Neural progenitor cell (in vitro differentiated cells): ENCODE results near the gene FRY. TPM values are rescaled to one million over a fixed set of nuclear protein-coding genes. Genes with fewer than 3 reads are reported as not detected.

Experiments used
- DNase-seq: peaks from one replicate; pipeline ENCODE4 v3.0.0-alpha.2; 2016; ENCODE audit warnings: low spot score
- H2AFZ ChIP-seq: fragments of 200-600 bp; sonication (generic); replicated peaks from 2 replicates; pipeline ENCODE4 v1.6.1; 2016; ENCODE audit warnings: antibody characterized with exemption
- H3F3A ChIP-seq: fragments of 200-600 bp; sonication (generic); 2 replicates; pipeline ENCODE4 v1.6.1; 2016; ENCODE audit warnings: antibody characterized with exemption, low read depth
- H3K27ac ChIP-seq: fragments of 200-600 bp; sonication (generic); 2 replicates; pipeline ENCODE4 v1.5.1; 2016; ENCODE audit warnings: mild to moderate bottlenecking
- H3K27me3 ChIP-seq: fragments of 200-600 bp; sonication (generic); 2 replicates; pipeline ENCODE4 v1.6.1; 2016; ENCODE audit warnings: mild to moderate bottlenecking, moderate library complexity
- H3K36me3 ChIP-seq: fragments of 200-600 bp; sonication (generic); 2 replicates; pipeline ENCODE4 v1.5.1; 2016
- H3K4me1 ChIP-seq: fragments of 200-600 bp; sonication (generic); 2 replicates; pipeline ENCODE4 v1.6.1; 2016; ENCODE audit warnings: mixed run types
- H3K4me2 ChIP-seq: fragments of 200-600 bp; sonication (generic); 2 replicates; pipeline ENCODE4 v1.6.1; 2016
- H3K4me3 ChIP-seq: fragments of 200-600 bp; sonication (generic); 2 replicates; pipeline ENCODE4 v1.5.1; 2016
- H3K79me2 ChIP-seq: fragments of 200-600 bp; sonication (generic); 2 replicates; pipeline ENCODE4 v1.6.1; 2016; ENCODE audit warnings: low read depth
- H3K9ac ChIP-seq: fragments of 200-600 bp; sonication (generic); 2 replicates; pipeline ENCODE4 v1.6.1; 2016
- H3K9me3 ChIP-seq: fragments of 200-600 bp; sonication (generic); 2 replicates; pipeline ENCODE4 v1.5.1; 2016; ENCODE audit warnings: low read depth
- H4K20me1 ChIP-seq: fragments of 200-600 bp; sonication (generic); 2 replicates; pipeline ENCODE4 v1.6.1; 2016; ENCODE audit warnings: low read depth
- H3K27ac Mint-ChIP-seq: 3 replicates; pipeline ENCODE4 v1.8.0; 2021; ENCODE audit warnings: mixed read lengths
- H3K27me3 Mint-ChIP-seq: 2 replicates; pipeline ENCODE4 v1.8.0; 2022; ENCODE audit warnings: low read depth, mild to moderate bottlenecking, inconsistent platforms, moderate library complexity, mixed read lengths; ENCODE audit not compliant: insufficient read depth
- H3K36me3 Mint-ChIP-seq: 3 replicates; pipeline ENCODE4 v1.8.0; 2021; ENCODE audit warnings: mixed read lengths
- H3K4me1 Mint-ChIP-seq: 3 replicates; pipeline ENCODE4 v1.8.0; 2021; ENCODE audit warnings: mixed read lengths
- H3K4me3 Mint-ChIP-seq: 3 replicates; pipeline ENCODE4 v1.8.0; 2021; ENCODE audit warnings: mild to moderate bottlenecking, moderate library complexity, mixed read lengths
- H3K9me3 Mint-ChIP-seq: 3 replicates; pipeline ENCODE4 v1.8.0; 2020; ENCODE audit warnings: mixed read lengths
- CTCF ChIP-seq: fragments of 200-600 bp; sonication (generic); IDR thresholded peaks from 2 replicates; pipeline ENCODE4 v1.5.1; 2017; ENCODE audit warnings: antibody characterized with exemption, mild to moderate bottlenecking
- EZH2 ChIP-seq: fragments of 200-600 bp; sonication (generic); IDR thresholded peaks from 2 replicates; pipeline ENCODE4 v1.6.1; 2017; ENCODE audit warnings: antibody characterized with exemption, mild to moderate bottlenecking, moderate library complexity
- EZH2phosphoT487 ChIP-seq: fragments of 200-600 bp; sonication (generic); IDR thresholded peaks from 2 replicates; pipeline ENCODE4 v1.6.1; 2017; ENCODE audit warnings: antibody characterized with exemption
- total RNA-seq: library from RNA; depleted of rRNA; stranded (reverse); fragments of >200 nt; gene quantifications from 2 replicates; pipeline ENCODE4 v1.2.3, GENCODE V29; 2015; ENCODE audit warnings: low replicate concordance

FRY gene
- total RNA-seq, 1 donor from 2014 or later, result 12.6 TPM

GRCh38 chr13:32045982-32046785, 14.6 kb downstream of the FRY start:
- Histone ChIP-seq H3K27me3 (no peaks in the 10 kb centered on the region), H3K4me3 (no peak overlapping the region), H3K79me2 (peaks cover 5% of the 10 kb centered on the region), H4K20me1 (no peaks in the 10 kb centered on the region), H3K9ac (no peak overlapping the region), H3K27ac (peak overlapping the region; percentile 11), H3K4me2 (peak overlapping the region; percentile 33), H3F3A (no peaks in the 10 kb centered on the region), H3K36me3 (no peaks in the 10 kb centered on the region), H3K4me1 (peaks cover 21% of the 10 kb centered on the region), H3K9me3 (no peaks in the 10 kb centered on the region), H2AFZ (peak overlapping the region; percentile 2)
- no peaks in the 10 kb centered on the region for H3K36me3 Mint-ChIP-seq
- no peaks in the 10 kb centered on the region for H3K9me3 Mint-ChIP-seq
- peaks cover 4% of the 10 kb centered on the region for H3K27me3 Mint-ChIP-seq
- DNase-seq, result no peak
- TF ChIP-seq EZH2phosphoT487, result no peak
- no peak for TF ChIP-seq CTCF
- H3K4me3 Mint-ChIP-seq, result no peak overlapping the region
- peaks cover 13% of the 10 kb centered on the region for H3K4me1 Mint-ChIP-seq
- peak overlapping the region; percentile 90 for H3K27ac Mint-ChIP-seq

- Histone ChIP-seq H2AFZ (no peak overlapping the region), H3K36me3 (no peaks in the 10 kb centered on the region), H3K27me3 (no peaks in the 10 kb centered on the region), H3K27ac (no peak overlapping the region), H3K9ac (no peak overlapping the region), H3K4me3 (no peak overlapping the region), H3K4me2 (no peak overlapping the region), H3K4me1 (peaks cover 21% of the 10 kb centered on the region), H3F3A (no peaks in the 10 kb centered on the region), H4K20me1 (no peaks in the 10 kb centered on the region), H3K9me3 (no peaks in the 10 kb centered on the region), H3K79me2 (peaks cover 5% of the 10 kb centered on the region)
- no peak overlapping the region for H3K4me3 Mint-ChIP-seq
- no peak for DNase-seq
- no peaks in the 10 kb centered on the region for H3K36me3 Mint-ChIP-seq
- no peak overlapping the region for H3K27ac Mint-ChIP-seq
- H3K27me3 Mint-ChIP-seq, result peaks cover 4% of the 10 kb centered on the region
- TF ChIP-seq CTCF (no peak), EZH2phosphoT487 (no peak), EZH2 (no peak)
- no peaks in the 10 kb centered on the region for H3K9me3 Mint-ChIP-seq
- peaks cover 13% of the 10 kb centered on the region for H3K4me1 Mint-ChIP-seq
Observed at GRCh38 chr13:32047088-32047487, 15.5 kb downstream of the FRY start.

- Histone ChIP-seq H3K4me2 (no peak overlapping the region), H3K4me1 (peaks cover 21% of the 10 kb centered on the region), H3K27me3 (no peaks in the 10 kb centered on the region), H4K20me1 (no peaks in the 10 kb centered on the region), H3K4me3 (no peak overlapping the region), H2AFZ (no peak overlapping the region), H3K27ac (no peak overlapping the region), H3K79me2 (peaks cover 5% of the 10 kb centered on the region), H3K9me3 (no peaks in the 10 kb centered on the region), H3F3A (no peaks in the 10 kb centered on the region), H3K36me3 (no peaks in the 10 kb centered on the region), H3K9ac (no peak overlapping the region)
- no peak for DNase-seq
- H3K9me3 Mint-ChIP-seq, result no peaks in the 10 kb centered on the region
- H3K27me3 Mint-ChIP-seq, result peaks cover 4% of the 10 kb centered on the region
- no peaks in the 10 kb centered on the region for H3K36me3 Mint-ChIP-seq
- H3K27ac Mint-ChIP-seq, result peak overlapping the region; percentile 84
- no peak for TF ChIP-seq CTCF
- TF ChIP-seq EZH2, result no peak
- TF ChIP-seq EZH2phosphoT487, result no peak
- no peak overlapping the region for H3K4me3 Mint-ChIP-seq
- peaks cover 13% of the 10 kb centered on the region for H3K4me1 Mint-ChIP-seq
Observed at GRCh38 chr13:32047793-32048192, 16.2 kb downstream of the FRY start.
